NCI-H2196 treated with DMSO at 0.1 percent for 48 hours (cell line): ENCODE measurements around the gene KRTAP22-2.

ENCODE experiments used
- DNase-seq: peaks from one replicate; lab custom pipeline; 2025; ENCODE audit not compliant: unreplicated experiment; lab: John Stamatoyannopoulos, UW

Gene KRTAP22-2

DNA sequence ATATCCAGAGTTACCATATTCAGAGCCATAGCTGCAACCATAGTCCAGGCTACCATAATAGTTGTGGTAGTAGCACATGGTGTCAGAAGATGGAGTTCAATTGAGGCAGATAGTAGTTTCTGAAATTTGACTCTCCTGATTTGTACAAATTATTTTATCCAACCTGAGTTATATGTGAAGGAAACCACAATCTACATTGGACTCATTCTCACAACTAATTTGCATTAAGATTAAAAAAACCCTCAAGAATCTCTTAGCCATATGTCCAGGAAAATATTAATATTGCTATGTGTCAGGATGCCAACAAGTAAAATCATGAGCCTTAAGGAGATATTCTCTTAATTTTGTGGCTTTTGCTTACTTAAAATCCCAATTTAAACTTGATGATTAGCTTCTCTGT is at the start of gene KRTAP22-2:
Gene KRTAP22-2 (minus strand): TSS at position 101 of the 400 bp plus-strand sequence.
- no peak for DNase-seq

DNA sequence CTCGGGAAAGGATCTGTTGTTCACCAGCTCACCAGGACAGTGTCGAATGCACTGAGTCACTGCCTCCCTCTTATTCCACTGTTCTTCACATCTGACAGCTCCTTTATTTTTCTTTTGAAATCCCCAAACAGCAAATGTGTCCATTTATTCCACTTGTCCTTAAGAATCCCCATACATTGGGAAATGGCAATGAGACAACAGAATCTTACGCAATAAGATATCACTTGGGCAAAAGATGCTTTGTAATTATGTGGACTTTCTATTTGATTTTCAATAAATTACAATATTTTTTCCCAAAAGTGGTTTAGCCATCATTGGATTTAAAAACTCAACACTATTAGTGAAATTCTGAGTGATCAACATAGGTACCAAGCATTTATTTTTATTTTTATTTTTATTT is 48.5 kb upstream of the KRTAP22-2 start:
- no peak for DNase-seq

DNA sequence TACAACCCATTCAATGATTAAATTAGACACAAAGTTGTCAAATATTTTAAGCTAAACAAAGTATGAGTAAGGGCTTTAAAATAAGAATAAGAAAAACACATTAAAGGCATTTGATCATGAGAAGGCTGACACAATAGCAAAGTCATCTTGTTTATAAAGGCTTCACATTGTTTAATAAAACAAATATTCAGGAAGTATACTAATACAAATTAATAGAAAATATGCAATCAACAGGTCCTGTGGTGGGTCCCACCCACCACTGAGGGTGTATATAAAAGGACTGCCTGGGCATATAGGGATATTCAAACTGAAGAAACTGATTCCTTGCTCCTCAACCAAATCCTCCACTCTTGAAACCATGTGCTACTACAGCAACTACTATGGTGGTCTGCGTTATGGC is 44.7 kb upstream of the KRTAP22-2 start, which contains the start of gene KRTAP20-2:
Gene KRTAP20-2 (plus strand): TSS at position 301 of the 400 bp plus-strand sequence. CDS start 58 bp downstream, at position 359.
- DNase-seq: no peak

DNA sequence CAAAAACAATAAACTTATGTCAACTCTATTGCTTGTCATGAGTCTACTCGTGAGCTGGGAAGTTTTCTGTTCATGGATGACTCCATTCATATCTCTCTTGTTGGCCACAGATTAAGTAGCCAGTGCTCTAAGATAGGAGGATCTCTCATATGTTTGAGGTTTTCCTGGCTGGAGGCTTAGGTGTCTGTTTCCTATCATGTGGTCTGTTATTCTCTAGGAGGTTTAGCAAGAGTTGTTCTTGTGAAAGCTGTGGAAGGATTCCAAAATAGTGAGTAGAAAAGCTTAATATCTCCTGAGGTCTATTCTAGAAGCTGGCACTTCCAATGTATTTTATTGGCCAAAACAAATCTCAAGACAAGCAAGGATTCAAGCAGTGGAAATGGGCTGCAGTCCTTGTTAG is 39.0 kb upstream of the KRTAP22-2 start:
- DNase-seq: no peak

DNA sequence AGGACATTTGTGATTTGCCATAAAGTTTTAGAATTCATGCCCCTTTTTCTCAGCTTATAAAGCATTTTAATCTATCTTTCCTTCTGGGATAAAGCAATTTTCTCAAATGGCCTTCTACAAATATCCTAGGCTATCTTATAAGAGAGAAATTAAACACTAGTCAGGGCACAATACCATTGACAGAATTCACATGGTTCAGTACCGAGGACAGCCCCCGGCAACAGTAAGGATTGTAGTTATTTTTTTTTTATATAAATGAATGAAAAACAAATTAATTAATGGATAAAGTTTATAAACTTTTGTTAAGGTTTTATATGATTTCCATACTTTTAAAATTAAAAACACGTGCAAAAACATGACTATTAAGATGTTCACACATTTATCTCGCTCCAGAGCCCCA is 37.9 kb upstream of the KRTAP22-2 start:
- DNase-seq: no peak

DNA sequence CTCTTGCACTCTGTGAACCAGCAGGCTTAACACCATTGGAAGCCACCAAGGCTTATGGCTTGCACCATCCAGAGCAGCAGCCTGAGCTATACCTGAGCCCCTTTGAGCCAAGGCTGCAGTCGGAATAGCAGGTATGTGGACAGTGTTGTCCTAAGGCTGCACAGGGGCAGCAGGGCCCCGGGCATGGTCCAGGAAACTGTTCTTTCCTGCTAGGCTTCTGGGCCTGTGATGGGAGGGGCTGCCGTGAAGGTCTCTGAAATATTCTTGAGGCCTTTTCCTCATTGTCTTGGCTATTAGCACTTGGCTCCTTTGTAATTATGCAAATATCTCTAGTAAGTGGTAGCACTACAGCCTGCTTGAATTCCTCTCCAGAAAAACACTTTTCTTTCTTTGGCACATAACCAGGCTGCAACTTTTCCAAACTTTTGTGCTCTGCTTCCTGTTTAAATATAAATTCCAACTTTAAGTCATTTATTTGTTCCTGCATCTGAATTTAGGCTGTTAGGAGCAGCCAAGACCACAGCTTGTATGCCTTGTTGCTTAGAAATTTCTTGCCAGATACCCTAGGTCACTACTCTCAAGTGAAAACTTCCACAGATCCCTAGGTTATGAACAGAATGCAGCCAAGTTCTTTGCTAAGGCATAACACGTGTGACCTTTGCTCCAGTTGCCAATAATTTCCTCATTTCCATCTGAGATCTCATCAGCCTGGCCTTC is 35.4 kb upstream of the KRTAP22-2 start:
- no peak for DNase-seq

DNA sequence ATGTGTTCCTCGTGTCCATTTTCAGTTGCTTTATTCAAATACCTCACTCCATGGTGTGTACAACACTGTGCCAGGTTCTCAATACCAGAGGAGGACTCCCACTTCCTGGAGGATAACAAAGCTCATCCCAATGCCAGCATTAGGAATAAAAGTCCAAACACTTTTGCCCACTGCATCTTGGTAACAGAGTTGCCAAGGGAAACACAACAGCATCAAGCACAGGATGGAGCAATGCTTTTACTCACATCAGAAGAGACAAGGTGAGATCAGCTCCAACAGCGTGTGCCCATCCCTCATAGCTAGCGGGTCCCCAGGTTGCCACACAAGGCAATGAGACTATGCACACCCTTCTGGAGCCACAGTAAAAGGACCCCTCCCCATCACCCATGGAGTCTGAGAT is 33.2 kb upstream of the KRTAP22-2 start:
- DNase-seq: no peak

DNA sequence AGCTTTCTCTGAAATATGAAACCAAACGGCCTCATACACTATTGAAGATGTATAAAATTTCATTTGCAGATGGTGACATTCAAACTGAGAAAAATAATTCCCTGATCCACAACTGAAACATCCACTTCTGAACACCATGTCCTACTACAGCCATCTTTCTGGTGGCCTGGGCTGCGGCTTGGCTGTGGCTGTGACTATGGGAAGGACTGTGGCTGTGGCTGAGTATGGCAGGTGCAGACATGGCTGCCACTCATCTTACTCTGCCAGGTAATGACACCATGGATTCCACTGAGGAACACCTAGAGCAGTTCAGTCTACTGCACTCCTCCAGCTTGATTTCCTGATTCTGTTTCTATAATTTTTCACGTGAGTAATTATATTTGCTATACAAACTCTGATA is 30.3 kb upstream of the KRTAP22-2 start, which contains the start of gene KRTAP20-4:
Gene KRTAP20-4 (plus strand): TSS at position 106 of the 400 bp plus-strand sequence.
- no peak for DNase-seq

DNA sequence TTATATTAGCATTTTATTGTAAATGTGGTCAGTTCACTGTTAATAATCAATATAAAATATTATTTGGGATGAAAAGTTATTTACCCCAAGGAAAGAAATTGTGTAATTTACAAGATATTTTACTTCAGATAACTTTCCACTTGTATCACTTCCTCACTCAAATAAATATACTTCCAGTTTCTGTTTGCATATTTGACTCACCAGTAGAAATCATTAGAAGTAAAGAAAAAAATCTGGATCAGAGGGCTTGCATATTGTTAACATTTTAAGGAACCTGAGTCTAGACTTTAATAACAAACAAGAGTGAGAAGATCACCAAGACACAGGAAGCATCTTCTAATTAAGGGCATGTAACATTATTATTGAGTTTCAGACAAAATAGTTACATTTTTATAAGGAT is 29.9 kb upstream of the KRTAP22-2 start:
- no peak for DNase-seq

DNA sequence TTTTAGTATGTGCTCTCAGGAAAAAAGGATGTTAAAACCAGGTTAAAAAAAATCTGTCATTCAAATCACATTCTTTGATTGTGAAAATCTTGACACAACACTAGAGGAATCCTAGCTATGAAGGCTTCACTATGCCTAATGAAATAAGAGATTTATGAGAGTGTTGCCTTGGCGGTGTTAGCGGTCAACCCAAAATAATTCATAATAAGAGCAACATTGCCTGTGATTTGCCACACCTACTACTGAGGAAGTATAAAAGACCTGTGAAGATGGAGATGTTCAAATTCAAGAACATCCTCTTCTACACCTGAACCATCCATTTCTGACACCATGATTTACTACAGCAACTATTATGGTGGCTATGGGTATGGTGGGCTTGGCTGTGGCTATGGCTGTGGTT is 25.9 kb upstream of the KRTAP22-2 start, which contains the start of gene KRTAP20-1:
Gene KRTAP20-1 (plus strand): TSS at position 301 of the 400 bp plus-strand sequence. CDS start 30 bp downstream, at position 331.
- DNase-seq: no peak

DNA sequence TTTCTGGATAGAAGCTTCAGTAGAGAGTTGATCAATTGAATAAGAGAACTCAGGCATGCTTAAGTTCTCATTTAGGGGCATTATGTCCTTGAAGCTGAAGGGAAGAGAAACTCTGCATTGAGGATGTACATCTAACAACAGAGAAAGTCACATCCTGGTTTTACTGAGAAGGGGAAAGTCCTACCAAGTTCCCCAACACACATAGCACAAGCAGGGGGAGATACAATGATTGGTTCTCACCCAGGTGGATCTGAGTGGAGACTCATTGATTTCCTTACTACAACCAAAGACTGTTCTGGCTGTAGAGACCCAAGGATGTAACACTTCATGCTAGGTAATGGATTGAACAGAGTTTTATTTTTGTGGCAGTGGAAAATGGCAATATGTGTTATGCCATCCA is 25.0 kb upstream of the KRTAP22-2 start:
- DNase-seq: no peak

DNA sequence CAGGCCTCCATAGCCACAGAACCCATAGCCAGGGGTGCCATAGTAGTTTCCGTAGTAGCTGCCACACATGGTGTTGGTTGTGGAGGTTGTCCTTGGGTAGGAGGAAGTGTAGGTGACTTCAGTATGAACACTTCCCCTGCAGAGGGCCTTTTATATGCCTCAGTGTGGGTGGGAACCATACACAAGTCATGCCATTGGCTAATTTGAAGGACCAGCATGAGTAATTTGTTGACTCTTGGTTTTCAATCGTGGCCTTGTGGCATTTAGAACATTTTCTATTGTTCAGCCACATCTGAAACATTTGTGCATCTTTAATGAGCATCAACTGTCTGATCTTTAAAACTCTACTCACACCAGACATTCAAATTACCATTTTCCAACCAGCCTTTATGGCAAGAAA is 23.6 kb upstream of the KRTAP22-2 start, which contains the start of gene KRTAP6-1:
Gene KRTAP6-1 (minus strand): TSS at position 95 of the 400 bp plus-strand sequence. CDS start 26 bp downstream, at position 69.
- DNase-seq: no peak

DNA sequence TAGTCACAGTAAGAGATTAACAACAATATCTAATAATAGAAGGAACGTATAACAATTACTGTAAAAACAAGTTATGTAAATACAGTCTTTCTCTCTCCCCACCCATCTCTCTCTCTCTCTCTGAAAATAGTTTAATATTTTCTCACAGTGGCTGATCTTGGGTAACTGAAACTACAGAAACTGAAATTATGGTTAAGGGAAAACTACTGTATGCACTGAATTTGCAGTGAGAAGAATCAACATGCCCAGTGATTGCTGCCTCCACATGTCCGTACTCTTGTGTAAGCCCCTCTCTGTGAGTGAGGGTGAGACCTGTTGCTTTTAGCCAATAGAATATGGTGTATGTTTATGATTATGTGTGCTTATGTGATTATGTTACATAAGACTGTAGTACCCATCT is 21.9 kb upstream of the KRTAP22-2 start:
- no peak for DNase-seq

DNA sequence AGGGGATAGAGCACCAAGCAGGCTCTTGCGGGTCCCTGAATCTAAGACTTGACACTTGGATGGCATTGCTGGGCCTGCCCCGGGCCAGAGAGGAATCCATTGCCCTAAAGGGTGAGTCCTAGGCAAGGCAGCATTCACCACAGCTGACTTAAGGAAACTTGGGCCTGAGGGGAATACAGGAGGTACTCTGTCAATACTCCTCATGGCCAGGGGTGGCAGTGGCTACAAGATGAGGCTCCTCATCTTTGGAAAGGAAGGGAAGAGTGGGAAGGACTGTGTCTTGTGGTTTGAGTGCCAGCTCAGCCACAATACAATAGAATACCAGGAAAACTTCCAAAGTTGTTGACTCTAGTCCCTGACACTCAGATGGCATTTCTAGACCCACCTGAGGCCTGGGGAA is 15.8 kb upstream of the KRTAP22-2 start:
- DNase-seq: no peak

DNA sequence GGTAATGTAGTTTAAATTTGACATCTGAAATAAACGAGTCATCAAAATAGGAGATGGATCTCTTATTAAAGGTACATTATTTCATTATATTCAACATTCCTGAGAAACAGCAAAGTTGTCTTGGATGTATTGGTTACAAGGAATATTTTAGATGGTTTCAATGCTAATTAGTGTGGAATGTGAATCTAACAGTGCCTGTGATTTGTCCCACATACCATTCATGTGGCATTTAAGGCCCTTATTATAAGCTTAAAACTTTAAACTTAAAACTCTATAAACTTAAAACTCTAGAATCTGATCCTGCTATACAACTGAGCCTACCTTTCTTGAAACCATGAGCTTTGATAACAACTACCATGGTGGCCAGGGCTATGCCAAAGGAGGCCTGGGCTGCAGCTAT is 10.6 kb upstream of the KRTAP22-2 start, which contains the start of gene KRTAP22-1:
Gene KRTAP22-1 (plus strand): TSS at position 301 of the 400 bp plus-strand sequence.
- DNase-seq: no peak

DNA sequence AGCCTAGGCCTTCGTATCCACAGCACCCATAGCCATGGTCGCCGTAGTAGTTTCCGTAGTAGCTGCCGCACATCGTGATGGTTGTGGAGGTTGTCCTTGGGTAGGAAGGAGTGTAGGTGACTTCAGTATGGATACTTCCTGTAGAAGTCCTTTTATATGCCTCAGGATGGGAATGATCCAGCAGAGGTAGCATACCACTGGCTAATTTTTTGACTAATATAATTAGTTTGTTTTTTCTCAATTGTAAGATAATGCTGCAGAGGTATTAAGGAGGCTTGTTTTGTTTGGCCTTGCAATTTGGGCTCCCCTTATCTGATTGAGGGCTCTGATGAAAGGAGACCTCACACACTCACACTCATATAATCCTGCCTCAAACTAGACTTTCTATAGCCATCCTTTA is 8.6 kb upstream of the KRTAP22-2 start, which contains the start of gene KRTAP6-2:
Gene KRTAP6-2 (minus strand): TSS at position 101 of the 400 bp plus-strand sequence. CDS start 28 bp downstream, at position 73.
- DNase-seq: no peak

DNA sequence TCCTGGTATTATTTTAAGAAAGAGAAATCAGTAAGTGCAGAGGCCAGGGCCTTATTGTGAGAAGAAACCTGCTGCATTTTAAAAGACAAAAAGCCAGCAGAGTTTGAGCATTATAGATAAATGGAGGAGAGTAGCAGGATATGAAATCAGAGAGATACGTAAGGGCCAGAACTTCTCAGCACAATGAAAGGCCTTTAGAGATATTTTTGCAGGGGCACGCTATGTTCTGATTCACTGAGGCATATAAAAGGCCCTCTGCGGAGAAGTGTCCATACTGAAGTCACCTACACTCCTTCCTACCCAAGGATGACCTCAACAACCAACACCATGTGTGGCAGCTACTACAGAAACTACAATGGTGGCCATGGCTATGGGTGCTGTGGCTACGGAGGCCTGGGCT is 1.9 kb upstream of the KRTAP22-2 start, which contains the start of gene KRTAP6-3:
Gene KRTAP6-3 (plus strand): TSS at position 301 of the 400 bp plus-strand sequence. CDS start 6 bp downstream, at position 307.
- DNase-seq: no peak

DNA sequence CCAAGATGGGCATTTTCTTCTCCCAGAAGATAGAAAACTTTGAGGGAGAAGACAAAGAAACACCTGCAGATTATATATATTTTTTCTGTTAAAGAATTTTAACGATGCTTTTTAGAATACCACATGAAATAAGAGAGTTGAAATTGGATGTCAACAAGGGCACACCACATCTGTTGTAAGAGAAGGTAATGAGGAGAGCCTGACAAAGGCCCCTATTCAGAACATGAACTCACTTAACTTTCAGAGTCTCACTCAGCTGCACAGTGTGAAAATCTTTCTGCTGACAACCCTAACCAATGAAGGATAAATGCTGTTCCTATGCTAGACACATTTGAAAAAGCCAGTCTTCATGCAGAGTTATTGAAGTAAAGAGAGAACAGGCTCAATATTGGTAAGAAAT is 7.3 kb downstream of the KRTAP22-2 start:
- DNase-seq: no peak

DNA sequence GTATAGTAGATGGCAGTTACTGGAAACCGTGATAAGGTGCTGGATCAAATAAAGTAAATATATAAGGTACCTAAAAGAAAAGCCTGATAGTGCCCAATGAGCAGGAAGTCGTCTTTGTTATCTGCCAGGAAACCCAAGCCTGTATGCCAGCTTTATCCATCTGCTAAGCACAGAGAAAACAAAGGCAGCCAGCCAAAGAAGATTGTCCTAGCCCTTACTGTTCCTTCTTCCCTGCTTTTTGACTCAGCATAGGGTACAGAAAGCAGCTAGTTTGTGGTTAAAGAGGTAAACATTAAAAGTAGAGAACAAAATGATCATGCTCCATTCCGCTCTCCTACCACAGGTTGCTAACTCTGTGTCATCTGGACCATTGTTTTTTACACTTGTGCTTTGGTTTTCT is 10.1 kb downstream of the KRTAP22-2 start:
- no peak for DNase-seq

DNA sequence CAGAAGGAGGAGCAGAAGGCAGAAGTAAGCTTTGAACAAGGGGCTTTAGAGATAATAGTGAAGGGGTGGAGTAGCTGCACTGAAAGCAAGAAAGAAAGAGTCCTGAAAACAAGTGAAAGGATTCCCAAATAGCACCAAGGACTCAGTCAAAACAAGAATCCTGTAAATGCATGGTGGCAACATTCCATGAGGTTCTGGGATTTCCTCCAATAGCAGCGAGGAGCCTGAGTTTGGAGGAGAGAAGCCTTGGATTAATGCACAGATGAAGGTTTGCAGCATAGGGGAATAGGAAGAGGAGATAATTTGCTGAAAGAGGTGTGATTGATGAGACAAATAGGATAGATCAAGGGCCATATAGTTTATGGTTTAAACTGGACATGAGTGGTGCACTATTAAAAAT is 10.9 kb downstream of the KRTAP22-2 start:
- DNase-seq: no peak

DNA sequence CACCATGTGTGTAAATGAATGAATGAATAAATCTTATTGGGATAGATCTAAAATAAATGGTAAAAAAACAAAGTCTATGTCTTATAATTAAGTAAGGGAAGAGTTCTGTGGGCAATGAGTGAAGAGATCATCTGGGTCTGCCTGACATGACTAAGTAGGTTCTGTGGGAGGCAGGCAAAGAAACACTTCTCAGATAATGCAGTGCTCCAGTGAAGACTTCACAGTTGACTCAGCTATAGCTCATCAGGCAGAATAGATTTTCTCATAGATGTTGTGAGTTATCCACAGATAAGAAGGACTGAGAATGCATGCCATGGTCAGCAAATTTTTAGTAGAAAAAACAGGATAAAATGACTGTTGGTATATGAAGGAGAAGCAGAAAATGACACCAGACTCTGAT is 12.4 kb downstream of the KRTAP22-2 start:
- DNase-seq: no peak

DNA sequence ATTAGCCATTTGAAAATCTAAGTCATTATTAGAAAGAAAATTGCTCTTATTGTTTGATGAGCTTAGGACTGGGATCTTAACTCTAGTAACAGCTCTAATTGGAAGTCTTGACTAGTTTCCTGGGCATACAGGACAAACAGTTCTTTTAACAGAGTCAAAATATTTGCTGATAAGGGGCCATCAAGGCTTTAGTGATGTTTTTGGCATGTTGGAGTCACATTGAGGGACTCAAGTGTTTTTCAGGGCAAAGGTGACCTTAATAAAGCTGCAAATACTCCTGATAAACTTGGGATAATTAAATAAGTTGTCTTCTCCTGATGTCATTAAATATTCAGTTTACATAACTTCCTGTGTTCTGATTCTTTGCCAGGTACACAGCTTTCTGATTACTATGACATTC is 22.6 kb downstream of the KRTAP22-2 start:
- no peak for DNase-seq
